ENCODE data around the gene PCDH7.

- no peak for TF ChIP-seq CTCF (IDR thresholded peaks at IDR 0.05; ENCODE audit: low read length)
- TF ChIP-seq EZH2 (IDR thresholded peaks at IDR 0.05; ENCODE audit: borderline replicate concordance, low read length): no peak
Measured at GRCh38 chr4:30757357-30757756, 37.2 kb downstream of the PCDH7 start.

All from OCI-LY1 (cell line).